ENCODE results near the gene PLCD1.

PLCD1 gene

GRCh38 chr3:38020342-38020726, 9.1 kb downstream of the PLCD1 start:
- Histone ChIP-seq H2AFZ (ENCODE audit: low read length) (no peak overlapping the region), H3K36me3 (replicated peaks; ENCODE audit: insufficient read depth, low read length) (no peaks in the 10 kb centered on the region), H3K4me3 (ENCODE audit: low read length) (no peak overlapping the region), H4K20me1 (ENCODE audit: insufficient read depth, low read length) (no peaks in the 10 kb centered on the region), H3K9me2 (replicated peaks; ENCODE audit: insufficient read depth, low read length) (no peaks in the 10 kb centered on the region), H3K79me2 (ENCODE audit: low read length) (no peaks in the 10 kb centered on the region), H3K4me2 (ENCODE audit: low read depth, low read length) (no peak overlapping the region), H3K27ac (ENCODE audit: low read length) (no peak overlapping the region), H3F3A (ENCODE audit: insufficient read depth, low read length) (peaks cover 13% of the 10 kb centered on the region), H3K9ac (ENCODE audit: low read length) (no peak overlapping the region), H3K27me3 (replicated peaks; ENCODE audit: insufficient read depth, low read length) (no peaks in the 10 kb centered on the region), H3K4me1 (ENCODE audit: low read length) (peaks cover 7% of the 10 kb centered on the region), H3K9me3 (replicated peaks; ENCODE audit: insufficient read depth, low read length) (no peaks in the 10 kb centered on the region)
- TF ChIP-seq CTCF (IDR thresholded peaks at IDR 0.05; ENCODE audit: low read length): no peak
- no peak for TF ChIP-seq EZH2phosphoT487 (IDR thresholded peaks at IDR 0.05; ENCODE audit: low read length)
- TF ChIP-seq EZH2 (optimal IDR thresholded peaks at IDR 0.05; ENCODE audit: low read depth, low read length): no peak
- no peak for DNase-seq

- H3K4me3 ChIP-seq (ENCODE audit: low read length): no peak overlapping the region
- H3F3A ChIP-seq (ENCODE audit: insufficient read depth, low read length): peaks cover 13% of the 10 kb centered on the region
- H3K36me3 ChIP-seq (replicated peaks; ENCODE audit: insufficient read depth, low read length): no peaks in the 10 kb centered on the region
- no peak overlapping the region for H3K27ac ChIP-seq (ENCODE audit: low read length)
- no peaks in the 10 kb centered on the region for H3K79me2 ChIP-seq (ENCODE audit: low read length)
- H3K9me2 ChIP-seq (replicated peaks; ENCODE audit: insufficient read depth, low read length): no peaks in the 10 kb centered on the region
- H3K27me3 ChIP-seq (replicated peaks; ENCODE audit: insufficient read depth, low read length): no peaks in the 10 kb centered on the region
- H3K9me3 ChIP-seq (replicated peaks; ENCODE audit: insufficient read depth, low read length): no peaks in the 10 kb centered on the region
- no peak overlapping the region for H3K9ac ChIP-seq (ENCODE audit: low read length)
- H3K4me2 ChIP-seq (ENCODE audit: low read depth, low read length): no peak overlapping the region
- H2AFZ ChIP-seq (ENCODE audit: low read length): no peak overlapping the region
- no peak for DNase-seq
- H4K20me1 ChIP-seq (ENCODE audit: insufficient read depth, low read length): no peaks in the 10 kb centered on the region
- TF ChIP-seq CTCF (IDR thresholded peaks at IDR 0.05; ENCODE audit: low read length) (no peak), EZH2 (optimal IDR thresholded peaks at IDR 0.05; ENCODE audit: low read depth, low read length) (no peak), EZH2phosphoT487 (IDR thresholded peaks at IDR 0.05; ENCODE audit: low read length) (no peak)
- peaks cover 6% of the 10 kb centered on the region; the same call in 1 of the 2 replicates for H3K4me1 ChIP-seq (ENCODE audit: low read length)
Observed at GRCh38 chr3:38019658-38020341, 9.6 kb downstream of the PLCD1 start.

GRCh38 chr3:38018296-38019266, 10.9 kb downstream of the PLCD1 start:
- Histone ChIP-seq H3K4me3 (ENCODE audit: low read length) (no peak overlapping the region), H3K4me1 (ENCODE audit: low read length) (peaks cover 2% of the 10 kb centered on the region; the same call in 1 of the 2 replicates), H3K9me2 (replicated peaks; ENCODE audit: insufficient read depth, low read length) (no peaks in the 10 kb centered on the region), H4K20me1 (ENCODE audit: insufficient read depth, low read length) (no peaks in the 10 kb centered on the region), H3K27ac (ENCODE audit: low read length) (no peak overlapping the region), H3K9me3 (replicated peaks; ENCODE audit: insufficient read depth, low read length) (no peaks in the 10 kb centered on the region), H2AFZ (ENCODE audit: low read length) (no peak overlapping the region), H3K79me2 (ENCODE audit: low read length) (no peaks in the 10 kb centered on the region), H3K36me3 (replicated peaks; ENCODE audit: insufficient read depth, low read length) (no peaks in the 10 kb centered on the region), H3K9ac (ENCODE audit: low read length) (no peak overlapping the region), H3K4me2 (ENCODE audit: low read depth, low read length) (no peak overlapping the region), H3K27me3 (replicated peaks; ENCODE audit: insufficient read depth, low read length) (no peaks in the 10 kb centered on the region), H3F3A (ENCODE audit: insufficient read depth, low read length) (0 out of 2 replicates have a peak, but pooled peaks cover 2% of the 10 kb centered on the region)
- TF ChIP-seq EZH2phosphoT487 (IDR thresholded peaks at IDR 0.05; ENCODE audit: low read length) (no peak), CTCF (IDR thresholded peaks at IDR 0.05; ENCODE audit: low read length) (no peak), EZH2 (optimal IDR thresholded peaks at IDR 0.05; ENCODE audit: low read depth, low read length) (no peak)
- DNase-seq: no peak

All from MM.1S (cell line).